ENCODE data around the gene ZNF624.

GRCh38 chr17:16584273-16584995, 69.2 kb downstream of the ZNF624 start:
- TF ChIP-seq CTCF (conservative IDR thresholded peaks at IDR 0.05) (peak; percentile 99), ZFX (IDR thresholded peaks at IDR 0.05) (no peak)

All from C4-2B (cell line).